CD4-positive, alpha-beta T cell (primary cell): Measurements from ENCODE around the gene GMPS. TPM values are rescaled to one million over a fixed set of nuclear protein-coding genes. Genes with fewer than 3 reads are reported as not detected.

ENCODE experiments used
- ATAC-seq: fragments of 200-7000 bp; cut with Tn5 transposase; one replicate; pipeline ENCODE4 v1.10.0; 2022; ENCODE audit warnings: mild to moderate bottlenecking; ENCODE audit not compliant: poor library complexity
- CTCF ChIA-PET: fragments of 350-600 bp; sonication (Branson Sonifier 250); formaldehyde crosslinking; loops from one replicate; lab custom pipeline; 2021; ENCODE audit warnings: antibody characterized with exemption, inconsistent platforms; lab: Charles Lee
- POLR2A ChIA-PET: fragments of 350-600 bp; sonication (Branson Sonifier 250); formaldehyde crosslinking; loops from one replicate; lab custom pipeline; 2021; ENCODE audit warnings: antibody characterized with exemption, inconsistent platforms; lab: Charles Lee
- DNase-seq, 14 experiments: peaks; one replicate each; pipeline ENCODE4 v3.0.0-alpha.2; 2013 to 2020; ENCODE audit warnings: mixed read lengths in 2 of 14
- H3K27ac ChIP-seq, 2 donors: one replicate each; pipeline versions ENCODE4 v1.5.1 to v1.7.0; 2013; ENCODE audit warnings: low read length in 2 of 2, low read depth in 1 of 2, mild to moderate bottlenecking in 1 of 2
- H3K27me3 ChIP-seq, 2 experiments: 1 replicate in 1 of 2; 2 replicates in 1 of 2; pipeline versions ENCODE4 v1.6.1 to v1.7.0; 2013; ENCODE audit warnings: low read length in 2 of 2, control low read depth in 1 of 2, mild to moderate bottlenecking in 1 of 2, moderate library complexity in 1 of 2; ENCODE audit not compliant: insufficient read depth in 2 of 2, control insufficient read depth in 1 of 2
- H3K36me3 ChIP-seq: one replicate; pipeline ENCODE4 v1.6.1; 2013; ENCODE audit warnings: low read length, control low read depth; ENCODE audit not compliant: insufficient read depth
- H3K4me1 ChIP-seq: one replicate; pipeline ENCODE4 v1.6.1; 2013; ENCODE audit warnings: low read length, control low read depth; ENCODE audit not compliant: insufficient read depth
- H3K4me3 ChIP-seq: one replicate; pipeline ENCODE4 v1.5.1; 2013; ENCODE audit warnings: mild to moderate bottlenecking, low read length, moderate library complexity
- H3K9me3 ChIP-seq, 2 experiments: 1 replicate in 1 of 2; 2 replicates in 1 of 2; pipeline versions ENCODE4 v1.6.1 to v1.7.0; 2013; ENCODE audit warnings: low read length in 2 of 2, mild to moderate bottlenecking in 2 of 2, control low read depth in 1 of 2, moderate library complexity in 1 of 2; ENCODE audit not compliant: control insufficient read depth in 1 of 2, insufficient read depth in 1 of 2
- H3K27ac Mint-ChIP-seq: one replicate; pipeline ENCODE4 v1.8.0; 2020; ENCODE audit warnings: mixed read lengths
- H3K27me3 Mint-ChIP-seq: one replicate; pipeline ENCODE4 v1.8.0; 2021; ENCODE audit warnings: mixed read lengths
- H3K36me3 Mint-ChIP-seq: one replicate; pipeline ENCODE4 v1.8.0; 2021; ENCODE audit warnings: low read depth, mixed read lengths
- H3K4me1 Mint-ChIP-seq: one replicate; pipeline ENCODE4 v1.8.0; 2021; ENCODE audit warnings: low read depth, mixed read lengths
- H3K4me3 Mint-ChIP-seq: one replicate; pipeline ENCODE4 v1.8.0; 2020; ENCODE audit warnings: mild to moderate bottlenecking, mixed read lengths
- H3K9me3 Mint-ChIP-seq: one replicate; pipeline ENCODE4 v1.8.0; 2020; ENCODE audit warnings: mixed read lengths
- CTCF ChIP-seq: fragments of 200-600 bp; IDR thresholded peaks from one replicate; pipeline ENCODE4 v1.8.0; 2022; ENCODE audit warnings: antibody characterized with exemption, mild to moderate bottlenecking
- intact Hi-C, 2 experiments: fragments of 100-400 bp; cut with DNase I in 1 of 2; cut with micrococcal nuclease in 1 of 2; formaldehyde crosslinking; loops; one replicate each; pipeline versions ENCODE4 v1.15.1 to v1.9.0; 2023 to 2025; cut with DNase I, micrococcal nuclease
- total RNA-seq, 174 experiments: library from RNA in 2 of 174; stranded (reverse) in 2 of 174; gene quantifications; one replicate each; pipeline ENCODE4 v1.2.3 and lab custom pipeline; 2021 to 2026

The GMPS gene
- total RNA-seq, 2 experiments from 2014 or later = 34.1 to 34.3 TPM

- ChIA-PET CTCF (interaction anchor here (1.2 kb wide), 2 partner anchors 67 to 75 kb away, joined by 3 to 5 read pairs; partner anchors contain the start of gene C3orf33), POLR2A (interaction anchor here (1.2 to 4.9 kb wide), 2 partner anchors 20 to 67 kb away, joined by 5 to 75 read pairs; partner anchors contain the start of genes C3orf33 and SLC33A1)
- Histone ChIP-seq H3K4me1 (peaks cover 23% of the 10 kb centered on the region), H3K9me3 (no peaks in the 10 kb centered on the region), H3K27ac (no peak overlapping the region), H3K4me3 (no peak overlapping the region), H3K27me3 (no peaks in the 10 kb centered on the region), H3K36me3 (no peaks in the 10 kb centered on the region)
- DNase-seq (no peak), ATAC-seq (no peak)
- Mint-ChIP-seq H3K27ac (no peak overlapping the region), H3K27me3 (no peaks in the 10 kb centered on the region), H3K36me3 (peaks cover 10% of the 10 kb centered on the region), H3K4me1 (peaks cover 56% of the 10 kb centered on the region), H3K4me3 (peak overlapping the region; percentile 96), H3K9me3 (no peaks in the 10 kb centered on the region)
- TF ChIP-seq CTCF = no peak
- intact Hi-C loops = loop anchor here (5.0 to 10.0 kb wide), 5 partner anchors 66 to 1551 kb away; partner anchors contain the start of genes C3orf33 (in 1 of the 2), DHX36 (in 1 of the 2) and PLCH1 (in 1 of the 2)
Measured at GRCh38 chr3:155872904-155873646, 2.6 kb downstream of the GMPS start.

- H3K9me3 ChIP-seq = no peaks in the 10 kb centered on the region
- Mint-ChIP-seq H3K4me1 (peaks cover 70% of the 10 kb centered on the region), H3K9me3 (no peaks in the 10 kb centered on the region), H3K27ac (peak overlapping the region; percentile 4), H3K4me3 (no peak overlapping the region), H3K36me3 (peaks cover 6% of the 10 kb centered on the region), H3K27me3 (no peaks in the 10 kb centered on the region)
- no peak overlapping the region for H3K4me3 ChIP-seq
- CTCF ChIA-PET = no interaction called here
- H3K36me3 ChIP-seq = no peaks in the 10 kb centered on the region
- peaks cover 18% of the 10 kb centered on the region for H3K4me1 ChIP-seq
- no peak overlapping the region for H3K27ac ChIP-seq
- H3K27me3 ChIP-seq = no peaks in the 10 kb centered on the region
- ATAC-seq (no peak), DNase-seq (no peak)
- TF ChIP-seq CTCF = no peak
- POLR2A ChIA-PET = no interaction called here
- intact Hi-C loops = loop anchor here in 1 of 2 experiments (10.0 kb wide), 1 partner anchor 939 kb away; no protein-coding TSS in a partner anchor
Measured at GRCh38 chr3:155876037-155876436, 5.6 kb downstream of the GMPS start.

DNA sequence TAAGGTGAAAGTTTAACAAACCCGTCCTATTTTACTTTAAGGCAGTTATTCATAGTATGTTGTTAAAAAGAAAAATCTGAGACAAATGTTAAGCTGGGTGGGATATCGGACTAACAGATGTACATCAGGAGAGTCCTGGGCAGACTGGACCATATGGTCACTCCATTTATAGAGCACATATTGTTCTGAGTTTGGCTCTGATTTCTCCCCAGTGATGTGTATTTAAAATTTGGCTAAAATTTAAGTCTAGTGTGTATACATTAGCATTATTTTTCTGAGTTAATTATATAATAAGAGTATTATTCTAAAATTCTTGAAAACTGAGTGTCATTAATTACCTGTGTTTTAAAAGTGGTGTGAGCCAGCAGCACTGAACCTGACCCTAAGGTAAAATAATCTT, 6.1 kb downstream of the GMPS start:
- POLR2A ChIA-PET = no interaction called here
- H3K27me3 Mint-ChIP-seq = no peaks in the 10 kb centered on the region
- ATAC-seq = no peak
- no peak overlapping the region for H3K4me3 Mint-ChIP-seq
- no peaks in the 10 kb centered on the region for H3K36me3 ChIP-seq
- H3K4me1 Mint-ChIP-seq = peaks cover 75% of the 10 kb centered on the region
- H3K27ac ChIP-seq = no peak overlapping the region
- intact Hi-C loops = loop anchor here in 1 of 2 experiments (10.0 kb wide), 1 partner anchor 938 kb away; no protein-coding TSS in a partner anchor
- H3K9me3 Mint-ChIP-seq = no peaks in the 10 kb centered on the region
- peaks cover 5% of the 10 kb centered on the region for H3K36me3 Mint-ChIP-seq
- H3K4me1 ChIP-seq = peaks cover 22% of the 10 kb centered on the region
- H3K4me3 ChIP-seq = no peak overlapping the region
- H3K9me3 ChIP-seq = no peaks in the 10 kb centered on the region
- H3K27ac Mint-ChIP-seq = peak overlapping the region; percentile 4
- DNase-seq = no peak
- H3K27me3 ChIP-seq = no peaks in the 10 kb centered on the region
- CTCF ChIA-PET = no interaction called here
- no peak for TF ChIP-seq CTCF
